IPS-18a (cell line): ENCODE measurements around the gene MX2.

Experiments
- H3K27ac ChIP-seq: one replicate; pipeline ENCODE4 v1.5.1; 2013; ENCODE audit warnings: low read length
- H3K27me3 ChIP-seq: one replicate; pipeline ENCODE4 v1.6.1; 2013; ENCODE audit warnings: mild to moderate bottlenecking, low read length; ENCODE audit not compliant: control insufficient read depth, insufficient read depth
- H3K36me3 ChIP-seq: one replicate; pipeline ENCODE4 v1.6.1; 2013; ENCODE audit warnings: low read depth, low read length; ENCODE audit not compliant: control insufficient read depth
- H3K4me1 ChIP-seq: one replicate; pipeline ENCODE4 v1.6.1; 2013; ENCODE audit warnings: low read depth, low read length; ENCODE audit not compliant: control insufficient read depth
- H3K4me3 ChIP-seq: one replicate; pipeline ENCODE4 v1.5.1; 2013; ENCODE audit warnings: low read length
- H3K9ac ChIP-seq: one replicate; pipeline ENCODE4 v1.6.1; 2013; ENCODE audit warnings: mild to moderate bottlenecking, low read length, moderate library complexity
- H3K9me3 ChIP-seq: one replicate; pipeline ENCODE4 v1.6.1; 2013; ENCODE audit warnings: low read depth, low read length; ENCODE audit not compliant: control insufficient read depth

Gene MX2

GRCh38 chr21:41378849-41379248 lies 17.0 kb downstream of the MX2 start:
- Histone ChIP-seq H3K27ac (no peak overlapping the region), H3K4me3 (no peak overlapping the region), H3K9ac (no peak overlapping the region), H3K9me3 (no peaks in the 10 kb centered on the region), H3K36me3 (no peaks in the 10 kb centered on the region), H3K4me1 (no peaks in the 10 kb centered on the region), H3K27me3 (no peaks in the 10 kb centered on the region)

GRCh38 chr21:41379901-41380300 lies 18.1 kb downstream of the MX2 start:
- H3K4me3 ChIP-seq, result no peak overlapping the region
- no peak overlapping the region for H3K27ac ChIP-seq
- no peaks in the 10 kb centered on the region for H3K36me3 ChIP-seq
- H3K4me1 ChIP-seq, result no peaks in the 10 kb centered on the region
- no peaks in the 10 kb centered on the region for H3K27me3 ChIP-seq
- no peaks in the 10 kb centered on the region for H3K9me3 ChIP-seq
- no peak overlapping the region for H3K9ac ChIP-seq

GRCh38 chr21:41381731-41382130 lies 19.9 kb downstream of the MX2 start:
- Histone ChIP-seq H3K9ac (no peak overlapping the region), H3K27ac (no peak overlapping the region), H3K36me3 (no peaks in the 10 kb centered on the region), H3K9me3 (no peaks in the 10 kb centered on the region), H3K4me3 (no peak overlapping the region), H3K4me1 (no peaks in the 10 kb centered on the region), H3K27me3 (no peaks in the 10 kb centered on the region)

- no peak overlapping the region for H3K4me3 ChIP-seq
- no peaks in the 10 kb centered on the region for H3K4me1 ChIP-seq
These were observed 25.4 kb downstream of the MX2 start for GRCh38 chr21:41387042-41387819.

GRCh38 chr21:41387824-41388223 lies 26.0 kb downstream of the MX2 start:
- Histone ChIP-seq H3K9ac (no peak overlapping the region), H3K27ac (no peak overlapping the region), H3K36me3 (no peaks in the 10 kb centered on the region), H3K4me1 (no peaks in the 10 kb centered on the region), H3K27me3 (no peaks in the 10 kb centered on the region), H3K4me3 (no peak overlapping the region), H3K9me3 (no peaks in the 10 kb centered on the region)

More at GRCh38 chr21:41387042-41387819, 25.4 kb downstream of the MX2 start:
- H3K36me3 ChIP-seq, result no peaks in the 10 kb centered on the region
- H3K9me3 ChIP-seq, result no peaks in the 10 kb centered on the region
- no peak overlapping the region for H3K9ac ChIP-seq
- H3K27ac ChIP-seq, result no peak overlapping the region
- no peaks in the 10 kb centered on the region for H3K27me3 ChIP-seq

- no peaks in the 10 kb centered on the region for H3K4me1 ChIP-seq
- no peak overlapping the region for H3K27ac ChIP-seq
- no peaks in the 10 kb centered on the region for H3K36me3 ChIP-seq
- no peaks in the 10 kb centered on the region for H3K9me3 ChIP-seq
- no peak overlapping the region for H3K9ac ChIP-seq
- H3K4me3 ChIP-seq, result no peak overlapping the region
- no peaks in the 10 kb centered on the region for H3K27me3 ChIP-seq
These were observed 26.4 kb downstream of the MX2 start for GRCh38 chr21:41388259-41388658.

GRCh38 chr21:41390043-41390639 lies 28.3 kb downstream of the MX2 start:
- no peak overlapping the region for H3K4me3 ChIP-seq
- H3K4me1 ChIP-seq, result no peaks in the 10 kb centered on the region
- H3K9ac ChIP-seq, result no peak overlapping the region
- H3K27ac ChIP-seq, result no peak overlapping the region
- H3K27me3 ChIP-seq, result no peaks in the 10 kb centered on the region
- no peaks in the 10 kb centered on the region for H3K9me3 ChIP-seq
- no peaks in the 10 kb centered on the region for H3K36me3 ChIP-seq

GRCh38 chr21:41393876-41394465 lies 32.1 kb downstream of the MX2 start:
- no peaks in the 10 kb centered on the region for H3K36me3 ChIP-seq
- no peak overlapping the region for H3K9ac ChIP-seq
- H3K9me3 ChIP-seq, result no peaks in the 10 kb centered on the region
- H3K27me3 ChIP-seq, result no peaks in the 10 kb centered on the region
- peaks cover 5% of the 10 kb centered on the region for H3K4me1 ChIP-seq
- no peak overlapping the region for H3K4me3 ChIP-seq
- H3K27ac ChIP-seq, result no peak overlapping the region

GRCh38 chr21:41396558-41397075 lies 34.8 kb downstream of the MX2 start:
- no peak overlapping the region for H3K27ac ChIP-seq
- H3K9me3 ChIP-seq, result no peaks in the 10 kb centered on the region
- no peak overlapping the region for H3K9ac ChIP-seq
- H3K36me3 ChIP-seq, result no peaks in the 10 kb centered on the region
- H3K4me3 ChIP-seq, result no peak overlapping the region
- H3K27me3 ChIP-seq, result no peaks in the 10 kb centered on the region
- H3K4me1 ChIP-seq, result peaks cover 5% of the 10 kb centered on the region

- peaks cover 5% of the 10 kb centered on the region for H3K4me1 ChIP-seq
- H3K36me3 ChIP-seq, result no peaks in the 10 kb centered on the region
- no peak overlapping the region for H3K4me3 ChIP-seq
- no peak overlapping the region for H3K9ac ChIP-seq
- no peak overlapping the region for H3K27ac ChIP-seq
- H3K9me3 ChIP-seq, result no peaks in the 10 kb centered on the region
- no peaks in the 10 kb centered on the region for H3K27me3 ChIP-seq
These were observed 35.7 kb downstream of the MX2 start for GRCh38 chr21:41397471-41397891.

- H3K9ac ChIP-seq, result no peak overlapping the region
- no peaks in the 10 kb centered on the region for H3K36me3 ChIP-seq
- H3K27me3 ChIP-seq, result no peaks in the 10 kb centered on the region
- peaks cover 5% of the 10 kb centered on the region for H3K4me1 ChIP-seq
- H3K27ac ChIP-seq, result no peak overlapping the region
- H3K4me3 ChIP-seq, result no peak overlapping the region
- H3K9me3 ChIP-seq, result no peaks in the 10 kb centered on the region
These were observed 36.4 kb downstream of the MX2 start for GRCh38 chr21:41398251-41398650.
